22Rv1 (cell line): ENCODE data around the gene OR1L4.

ENCODE experiments used
- H3K27ac ChIP-seq: fragments of 450-650 bp; 2 replicates; pipeline ENCODE4 v1.5.1; 2017
- CTCF ChIP-seq: fragments of 450-650 bp; IDR thresholded peaks from 2 replicates; pipeline ENCODE4 v1.5.1; 2017; ENCODE audit warnings: mild to moderate bottlenecking
- ZFX ChIP-seq: fragments of 450-650 bp; IDR thresholded peaks from 2 replicates; pipeline ENCODE4 v1.6.1; 2017; ENCODE audit warnings: antibody characterized with exemption, borderline replicate concordance

Gene OR1L4

GRCh38 chr9:122723690-122724089 lies at the start of gene OR1L4:
OR1L4 (plus strand) TSS chr9:122723990; CDS start chr9:122723990, 0 bp downstream.
- H3K27ac ChIP-seq, result no peak within 1 kb of the TSS
- TF ChIP-seq ZFX (no peak), CTCF (no peak)

- TF ChIP-seq ZFX (no peak), CTCF (no peak)
- no peak overlapping the region for H3K27ac ChIP-seq
These were observed 38.9 kb upstream of the OR1L4 start for GRCh38 chr9:122684851-122685250.

- H3K27ac ChIP-seq, result no peak overlapping the region
- TF ChIP-seq CTCF, result no peak
- no peak for TF ChIP-seq ZFX
These were observed 28.1 kb upstream of the OR1L4 start for GRCh38 chr9:122695696-122696095.

GRCh38 chr9:122718038-122718437 lies 5.8 kb upstream of the OR1L4 start:
- no peak overlapping the region for H3K27ac ChIP-seq
- TF ChIP-seq ZFX (no peak), CTCF (no peak)

- H3K27ac ChIP-seq, result no peak overlapping the region
These were observed 4.6 kb upstream of the OR1L4 start for GRCh38 chr9:122719218-122719617.

GRCh38 chr9:122742003-122742402 lies 18.2 kb downstream of the OR1L4 start, which contains the start of gene OR1L6:
OR1L6 (plus strand) TSS chr9:122742303; CDS start chr9:122749848, 7,545 bp downstream.
- TF ChIP-seq ZFX, result no peak
- no peak for TF ChIP-seq CTCF
- H3K27ac ChIP-seq, result no peak within 1 kb of the TSS

More at GRCh38 chr9:122719218-122719617, 4.6 kb upstream of the OR1L4 start:
- TF ChIP-seq CTCF (no peak), ZFX (no peak)

- no peak for TF ChIP-seq CTCF
- TF ChIP-seq ZFX, result no peak
- H3K27ac ChIP-seq, result no peak overlapping the region
These were observed 31.0 kb downstream of the OR1L4 start for GRCh38 chr9:122754825-122755224.
